ENCODE measurements around the gene PSMB8.
A peak's percentile ranks its signal among the peaks of the same experiment; 100 is the strongest.

PSMB8 gene

GRCh38 chr6:32816746-32817204 is 27.1 kb downstream of the PSMB8 start, which contains the start of gene HLA-DOB:
Gene HLA-DOB, minus strand, starts transcription at chr6:32817002. Its CDS starts 51 bp downstream, at chr6:32816951.
- H3K4me1 ChIP-seq (ENCODE audit: insufficient read depth, low read length, severe bottlenecking), result peaks cover 72% of the 10 kb centered on the region
- peaks cover 8% of the 10 kb centered on the region; the same call in 1 of the 2 replicates for H3K36me3 ChIP-seq (ENCODE audit: insufficient read depth, low read length)
- TF ChIP-seq CTCF (IDR thresholded peaks at IDR 0.05; ENCODE audit: low read length), result no peak
- TF ChIP-seq EZH2 (IDR thresholded peaks at IDR 0.05; ENCODE audit: borderline replicate concordance, low read length), result no peak
- no peaks in the 10 kb centered on the region for H3K9me2 ChIP-seq (ENCODE audit: low read depth, low read length)
- no peaks in the 10 kb centered on the region for H3K9me3 ChIP-seq (ENCODE audit: low read length)
- no peaks in the 10 kb centered on the region for H3K27me3 ChIP-seq (ENCODE audit: insufficient read depth, low read length)
- H3K27ac ChIP-seq (ENCODE audit: low read depth, low read length, poor library complexity, severe bottlenecking), result peak within 1 kb of the TSS; percentile 95
- H3K4me2 ChIP-seq (ENCODE audit: low read length), result peak within 1 kb of the TSS; percentile 60
- H3F3A ChIP-seq (ENCODE audit: insufficient read depth, low read length), result no peaks in the 10 kb centered on the region
- H3K4me3 ChIP-seq (ENCODE audit: low read depth, low read length, poor library complexity, severe bottlenecking), result peak within 1 kb of the TSS; percentile 37
- no peaks in the 10 kb centered on the region for H3K79me2 ChIP-seq (ENCODE audit: insufficient read depth, low read length)
- peak within 1 kb of the TSS; percentile 50 for H3K9ac ChIP-seq (ENCODE audit: low read length)
- H2AFZ ChIP-seq (ENCODE audit: low read length), result no peak within 1 kb of the TSS
- H4K20me1 ChIP-seq (ENCODE audit: insufficient read depth, low read length), result no peaks in the 10 kb centered on the region

DNA sequence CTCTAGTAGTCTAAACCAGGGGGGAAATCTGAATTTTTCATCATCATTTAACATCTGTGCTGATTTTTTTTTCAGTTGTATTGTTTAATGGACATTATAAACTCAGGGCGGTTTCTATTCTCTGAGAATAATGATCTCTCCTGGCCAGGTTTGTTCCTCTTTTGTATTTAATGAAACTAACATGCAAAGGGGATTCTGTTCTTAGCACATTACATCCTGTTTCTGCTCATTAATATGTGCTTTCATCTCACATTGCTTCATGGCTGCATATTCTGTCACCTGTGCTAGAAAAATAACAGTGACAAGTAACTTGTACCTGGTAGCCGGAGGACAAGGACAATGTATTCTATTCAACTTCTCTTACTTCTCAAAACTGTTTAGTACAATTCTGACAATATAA is 27.9 kb downstream of the PSMB8 start:
- Histone ChIP-seq H3K27ac (ENCODE audit: low read depth, low read length, poor library complexity, severe bottlenecking) (peak overlapping the region; percentile 95), H2AFZ (ENCODE audit: low read length) (no peak overlapping the region)

DNA sequence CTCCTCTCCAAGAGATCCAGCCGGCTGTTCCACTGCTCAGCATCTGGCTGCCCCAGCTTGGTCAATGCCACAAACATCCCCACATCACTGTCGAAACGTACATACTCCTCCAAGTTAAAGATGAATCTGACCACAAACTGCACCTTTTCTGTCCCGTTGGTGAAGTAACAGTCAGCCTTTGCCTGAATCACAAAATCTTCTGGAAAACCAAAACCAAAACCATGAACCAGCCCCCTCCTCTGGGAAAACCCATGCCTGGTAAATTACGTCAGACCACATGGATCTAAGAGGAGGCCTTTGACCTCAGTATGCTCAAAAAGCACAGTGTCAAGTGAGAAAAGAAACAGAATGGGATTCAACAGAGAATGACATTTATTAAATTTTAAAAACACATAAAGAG is 28.7 kb downstream of the PSMB8 start:
- H3K9me3 ChIP-seq (ENCODE audit: low read length), result no peaks in the 10 kb centered on the region
- peak overlapping the region; percentile 95 for H3K27ac ChIP-seq (ENCODE audit: low read depth, low read length, poor library complexity, severe bottlenecking)
- peak overlapping the region; percentile 60 for H3K4me2 ChIP-seq (ENCODE audit: low read length)
- no peaks in the 10 kb centered on the region for H3K9me2 ChIP-seq (ENCODE audit: low read depth, low read length)
- H3K36me3 ChIP-seq (ENCODE audit: insufficient read depth, low read length), result peaks cover 8% of the 10 kb centered on the region; the same call in 1 of the 2 replicates
- 0 out of 2 replicates have a peak overlapping the region, but pooled peaks have one; percentile 21 for H2AFZ ChIP-seq (ENCODE audit: low read length)
- H3K9ac ChIP-seq (ENCODE audit: low read length), result peak overlapping the region; percentile 50
- no peaks in the 10 kb centered on the region for H4K20me1 ChIP-seq (ENCODE audit: insufficient read depth, low read length)
- peak overlapping the region; percentile 37 for H3K4me3 ChIP-seq (ENCODE audit: low read depth, low read length, poor library complexity, severe bottlenecking)
- no peaks in the 10 kb centered on the region for H3K27me3 ChIP-seq (ENCODE audit: insufficient read depth, low read length)
- H3K79me2 ChIP-seq (ENCODE audit: insufficient read depth, low read length), result no peaks in the 10 kb centered on the region
- peaks cover 57% of the 10 kb centered on the region for H3K4me1 ChIP-seq (ENCODE audit: insufficient read depth, low read length, severe bottlenecking)
- TF ChIP-seq EZH2 (IDR thresholded peaks at IDR 0.05; ENCODE audit: borderline replicate concordance, low read length) (no peak), CTCF (IDR thresholded peaks at IDR 0.05; ENCODE audit: low read length) (no peak)
- no peaks in the 10 kb centered on the region for H3F3A ChIP-seq (ENCODE audit: insufficient read depth, low read length)

More for the DNA sequence above, 27.9 kb downstream of the PSMB8 start:
- TF ChIP-seq EZH2 (IDR thresholded peaks at IDR 0.05; ENCODE audit: borderline replicate concordance, low read length) (no peak), CTCF (IDR thresholded peaks at IDR 0.05; ENCODE audit: low read length) (no peak)
- H3K9me3 ChIP-seq (ENCODE audit: low read length), result no peaks in the 10 kb centered on the region
- peak overlapping the region; percentile 37 for H3K4me3 ChIP-seq (ENCODE audit: low read depth, low read length, poor library complexity, severe bottlenecking)
- H3K9ac ChIP-seq (ENCODE audit: low read length), result peak overlapping the region; percentile 50
- H3K36me3 ChIP-seq (ENCODE audit: insufficient read depth, low read length), result peaks cover 8% of the 10 kb centered on the region; the same call in 1 of the 2 replicates
- H4K20me1 ChIP-seq (ENCODE audit: insufficient read depth, low read length), result no peaks in the 10 kb centered on the region
- no peaks in the 10 kb centered on the region for H3K9me2 ChIP-seq (ENCODE audit: low read depth, low read length)
- H3F3A ChIP-seq (ENCODE audit: insufficient read depth, low read length), result no peaks in the 10 kb centered on the region
- H3K4me1 ChIP-seq (ENCODE audit: insufficient read depth, low read length, severe bottlenecking), result peaks cover 64% of the 10 kb centered on the region
- no peaks in the 10 kb centered on the region for H3K79me2 ChIP-seq (ENCODE audit: insufficient read depth, low read length)
- peak overlapping the region; percentile 60 for H3K4me2 ChIP-seq (ENCODE audit: low read length)
- H3K27me3 ChIP-seq (ENCODE audit: insufficient read depth, low read length), result no peaks in the 10 kb centered on the region

Measured in OCI-LY1 (cell line).